IPS-15b (cell line): ENCODE measurements around the gene SHC3.

Source experiments
- H3K27me3 ChIP-seq: one replicate; pipeline ENCODE4 v1.6.1; 2013; ENCODE audit warnings: low read length; ENCODE audit not compliant: control insufficient read depth, insufficient read depth
- H3K36me3 ChIP-seq: one replicate; pipeline ENCODE4 v1.6.1; 2013; ENCODE audit warnings: low read length; ENCODE audit not compliant: control insufficient read depth, insufficient read depth
- H3K4me1 ChIP-seq: one replicate; pipeline ENCODE4 v1.6.1; 2013; ENCODE audit warnings: mild to moderate bottlenecking, low read length; ENCODE audit not compliant: control insufficient read depth, insufficient read depth
- H3K4me3 ChIP-seq: one replicate; pipeline ENCODE4 v1.5.1; 2013; ENCODE audit warnings: low read depth, low read length
- H3K9ac ChIP-seq: one replicate; pipeline ENCODE4 v1.6.1; 2013; ENCODE audit warnings: low read depth, mild to moderate bottlenecking, low read length
- H3K9me3 ChIP-seq: one replicate; pipeline ENCODE4 v1.6.1; 2013; ENCODE audit warnings: mild to moderate bottlenecking, low read length; ENCODE audit not compliant: control insufficient read depth, insufficient read depth

SHC3 gene

DNA sequence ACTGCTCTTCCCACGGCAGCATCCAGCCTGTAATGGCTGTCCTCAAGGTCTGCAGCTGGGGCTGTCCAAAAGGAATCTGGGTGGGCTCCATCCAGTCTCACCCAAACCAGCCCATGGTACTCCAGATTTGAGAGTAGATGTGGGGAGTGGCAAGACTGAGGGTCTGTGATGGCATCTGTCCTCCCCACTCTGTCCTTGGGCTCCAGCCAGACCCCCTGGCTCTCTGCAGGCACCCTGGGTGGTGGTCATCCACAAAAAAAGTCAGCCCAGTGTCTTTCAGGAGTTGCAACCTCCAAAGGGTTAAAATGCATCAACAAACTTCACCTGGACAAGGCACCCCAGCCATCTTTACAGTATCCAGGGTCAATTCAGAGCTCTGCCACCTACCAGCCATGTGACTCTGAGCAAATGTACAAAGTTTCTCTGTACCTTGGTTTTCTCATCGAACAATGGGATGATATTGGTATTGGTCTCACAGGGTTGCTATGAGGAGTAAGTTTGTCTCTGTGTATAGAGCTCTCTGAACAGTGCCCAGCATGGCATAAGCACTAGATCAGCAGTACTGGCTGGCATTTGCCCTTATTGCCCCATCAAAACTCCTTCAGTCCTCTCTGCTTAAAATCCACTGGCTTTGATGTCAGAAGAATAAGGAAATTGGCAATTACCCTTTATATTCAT is 194.6 kb downstream of the SHC3 start:
- Histone ChIP-seq H3K9me3 (no peaks in the 10 kb centered on the region), H3K4me1 (peaks cover 5% of the 10 kb centered on the region), H3K36me3 (no peaks in the 10 kb centered on the region), H3K9ac (no peak overlapping the region), H3K27me3 (no peaks in the 10 kb centered on the region), H3K4me3 (no peak overlapping the region)

DNA sequence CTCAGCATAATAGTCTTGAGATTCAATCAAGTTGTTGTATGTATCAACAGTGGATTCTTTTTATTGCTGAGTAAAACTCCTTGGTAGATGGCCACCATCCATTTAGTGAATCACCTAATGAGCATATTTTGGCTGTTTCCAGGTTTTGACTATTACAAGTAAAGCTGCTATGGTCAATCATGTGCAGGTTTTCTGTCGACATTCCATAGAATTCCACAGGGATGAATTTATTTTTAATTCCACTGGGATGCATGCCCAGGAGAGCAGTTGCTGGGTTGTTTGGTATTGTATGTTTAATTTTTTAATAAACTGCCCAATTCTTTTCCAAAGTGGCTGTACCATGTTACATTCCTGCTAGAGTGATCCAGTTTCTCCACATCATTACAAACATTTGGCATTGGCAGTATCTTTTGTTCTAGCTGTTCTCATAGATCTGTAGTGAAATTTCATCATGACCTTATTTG is 197.8 kb downstream of the SHC3 start:
- peaks cover 2% of the 10 kb centered on the region for H3K4me1 ChIP-seq
- H3K9me3 ChIP-seq, result no peaks in the 10 kb centered on the region
- no peaks in the 10 kb centered on the region for H3K36me3 ChIP-seq
- no peaks in the 10 kb centered on the region for H3K27me3 ChIP-seq
- H3K4me3 ChIP-seq, result no peak overlapping the region
- no peak overlapping the region for H3K9ac ChIP-seq

GRCh38 chr9:88979791-88980190 is 198.8 kb downstream of the SHC3 start:
- Histone ChIP-seq H3K36me3 (no peaks in the 10 kb centered on the region), H3K4me3 (no peak overlapping the region), H3K9ac (no peak overlapping the region), H3K27me3 (no peaks in the 10 kb centered on the region), H3K4me1 (peaks cover 2% of the 10 kb centered on the region), H3K9me3 (no peaks in the 10 kb centered on the region)

DNA sequence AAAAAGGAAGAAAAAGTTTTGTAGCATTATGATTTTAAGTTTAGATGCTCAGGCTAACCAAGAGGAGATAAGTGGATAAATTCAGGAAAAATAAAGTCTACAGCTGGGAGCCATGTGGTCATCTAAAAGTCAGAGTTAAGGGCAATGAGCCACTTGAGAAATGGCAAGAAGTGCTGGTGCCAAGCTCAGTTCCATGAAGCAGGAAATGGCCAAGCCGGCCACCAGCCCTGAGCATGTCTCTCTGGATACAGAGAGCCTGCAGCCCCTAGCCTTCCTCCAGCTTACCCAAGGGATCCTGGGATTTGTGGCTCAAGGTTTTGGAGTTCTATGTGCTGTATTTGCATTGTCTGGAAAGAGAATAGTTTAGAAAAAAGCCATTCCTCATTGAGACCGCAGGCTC is 199.6 kb downstream of the SHC3 start:
- Histone ChIP-seq H3K4me1 (peaks cover 2% of the 10 kb centered on the region), H3K36me3 (no peaks in the 10 kb centered on the region), H3K9me3 (no peaks in the 10 kb centered on the region), H3K27me3 (no peaks in the 10 kb centered on the region), H3K9ac (no peak overlapping the region), H3K4me3 (no peak overlapping the region)

GRCh38 chr9:88978034-88978433 is 200.6 kb downstream of the SHC3 start:
- Histone ChIP-seq H3K27me3 (no peaks in the 10 kb centered on the region), H3K9ac (no peak overlapping the region), H3K9me3 (no peaks in the 10 kb centered on the region), H3K4me3 (no peak overlapping the region), H3K36me3 (no peaks in the 10 kb centered on the region), H3K4me1 (peaks cover 2% of the 10 kb centered on the region)

- Histone ChIP-seq H3K9ac (no peak overlapping the region), H3K4me1 (no peaks in the 10 kb centered on the region), H3K36me3 (no peaks in the 10 kb centered on the region), H3K9me3 (no peaks in the 10 kb centered on the region), H3K4me3 (no peak overlapping the region), H3K27me3 (no peaks in the 10 kb centered on the region)
These were observed 201.7 kb downstream of the SHC3 start for GRCh38 chr9:88976890-88977257.

- H3K9ac ChIP-seq, result no peak overlapping the region
- no peaks in the 10 kb centered on the region for H3K27me3 ChIP-seq
- H3K4me3 ChIP-seq, result no peak overlapping the region
- H3K36me3 ChIP-seq, result no peaks in the 10 kb centered on the region
- H3K9me3 ChIP-seq, result no peaks in the 10 kb centered on the region
- no peaks in the 10 kb centered on the region for H3K4me1 ChIP-seq
These were observed 202.4 kb downstream of the SHC3 start for GRCh38 chr9:88975966-88976889.

- no peaks in the 10 kb centered on the region for H3K36me3 ChIP-seq
- H3K9ac ChIP-seq, result no peak overlapping the region
- H3K27me3 ChIP-seq, result no peaks in the 10 kb centered on the region
- no peak overlapping the region for H3K4me3 ChIP-seq
- H3K4me1 ChIP-seq, result no peaks in the 10 kb centered on the region
- no peaks in the 10 kb centered on the region for H3K9me3 ChIP-seq
These were observed 204.0 kb downstream of the SHC3 start for GRCh38 chr9:88974641-88975040.

DNA sequence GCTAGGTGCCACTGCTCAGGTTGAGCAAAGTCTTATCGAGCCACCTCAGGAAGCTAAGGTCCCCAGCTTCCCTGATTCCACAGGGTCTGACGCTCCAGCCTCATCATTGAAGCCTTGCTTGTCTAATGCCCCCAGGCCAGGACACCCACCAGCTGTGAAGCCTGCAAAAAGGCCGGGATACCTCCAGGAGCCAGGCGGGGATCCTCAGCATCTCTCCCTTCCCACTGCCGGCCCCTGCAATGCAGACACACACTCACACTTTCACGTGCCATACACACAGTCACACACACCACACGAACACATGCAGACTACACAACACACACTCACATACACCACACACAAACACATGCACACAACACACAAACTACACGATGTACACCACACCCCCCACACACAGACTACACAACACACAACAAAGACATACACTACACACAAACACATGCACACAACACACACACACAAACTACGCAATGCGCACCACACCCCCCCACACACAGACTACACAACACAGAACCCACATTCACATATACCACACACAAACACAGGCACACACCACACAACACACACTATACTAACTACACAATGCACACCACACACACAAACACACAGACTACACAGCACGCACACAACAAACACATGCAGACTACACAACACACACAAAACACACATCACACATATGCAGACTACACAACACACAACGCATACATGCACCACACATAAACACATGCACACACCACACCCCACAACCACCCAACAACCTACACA is 205.2 kb downstream of the SHC3 start:
- Histone ChIP-seq H3K36me3 (no peaks in the 10 kb centered on the region), H3K9ac (no peak overlapping the region), H3K9me3 (no peaks in the 10 kb centered on the region), H3K4me3 (no peak overlapping the region), H3K4me1 (no peaks in the 10 kb centered on the region), H3K27me3 (no peaks in the 10 kb centered on the region)

DNA sequence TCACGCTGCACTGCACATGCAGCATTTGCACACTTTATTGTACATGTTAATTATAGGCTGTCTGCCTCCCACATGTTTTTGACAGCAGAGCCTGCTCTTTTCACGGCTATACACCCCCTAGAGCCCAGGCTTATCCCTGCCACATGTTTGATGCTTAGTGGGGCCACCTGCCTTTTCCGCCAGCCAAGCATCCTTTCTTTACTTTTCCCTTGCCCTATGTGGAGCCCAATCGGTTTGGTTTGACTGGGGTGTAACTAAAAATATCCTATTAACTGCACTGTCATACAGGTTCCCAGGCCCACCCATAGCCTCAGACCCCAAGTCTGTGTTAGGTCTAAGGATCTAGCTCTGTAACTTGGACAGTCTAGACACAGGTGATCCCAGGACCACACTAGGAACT is 206.2 kb downstream of the SHC3 start:
- Histone ChIP-seq H3K27me3 (no peaks in the 10 kb centered on the region), H3K9ac (no peak overlapping the region), H3K9me3 (no peaks in the 10 kb centered on the region), H3K36me3 (no peaks in the 10 kb centered on the region), H3K4me1 (no peaks in the 10 kb centered on the region), H3K4me3 (no peak overlapping the region)

GRCh38 chr9:88971131-88971960 is 207.3 kb downstream of the SHC3 start:
- H3K27me3 ChIP-seq, result no peaks in the 10 kb centered on the region
- no peaks in the 10 kb centered on the region for H3K4me1 ChIP-seq
- H3K4me3 ChIP-seq, result no peak overlapping the region
- no peaks in the 10 kb centered on the region for H3K36me3 ChIP-seq
- H3K9ac ChIP-seq, result no peak overlapping the region
- H3K9me3 ChIP-seq, result no peaks in the 10 kb centered on the region
